ENCODE results near the gene FOXQ1. TPM values are rescaled to one million over a fixed set of nuclear protein-coding genes. Genes with fewer than 3 reads are reported as not detected.

Gene FOXQ1
- total and polyA plus RNA-seq, 2 donors (not counting 3 experiments of a cell fraction or from before 2014, with no cell fraction given), result not detected

DNA sequence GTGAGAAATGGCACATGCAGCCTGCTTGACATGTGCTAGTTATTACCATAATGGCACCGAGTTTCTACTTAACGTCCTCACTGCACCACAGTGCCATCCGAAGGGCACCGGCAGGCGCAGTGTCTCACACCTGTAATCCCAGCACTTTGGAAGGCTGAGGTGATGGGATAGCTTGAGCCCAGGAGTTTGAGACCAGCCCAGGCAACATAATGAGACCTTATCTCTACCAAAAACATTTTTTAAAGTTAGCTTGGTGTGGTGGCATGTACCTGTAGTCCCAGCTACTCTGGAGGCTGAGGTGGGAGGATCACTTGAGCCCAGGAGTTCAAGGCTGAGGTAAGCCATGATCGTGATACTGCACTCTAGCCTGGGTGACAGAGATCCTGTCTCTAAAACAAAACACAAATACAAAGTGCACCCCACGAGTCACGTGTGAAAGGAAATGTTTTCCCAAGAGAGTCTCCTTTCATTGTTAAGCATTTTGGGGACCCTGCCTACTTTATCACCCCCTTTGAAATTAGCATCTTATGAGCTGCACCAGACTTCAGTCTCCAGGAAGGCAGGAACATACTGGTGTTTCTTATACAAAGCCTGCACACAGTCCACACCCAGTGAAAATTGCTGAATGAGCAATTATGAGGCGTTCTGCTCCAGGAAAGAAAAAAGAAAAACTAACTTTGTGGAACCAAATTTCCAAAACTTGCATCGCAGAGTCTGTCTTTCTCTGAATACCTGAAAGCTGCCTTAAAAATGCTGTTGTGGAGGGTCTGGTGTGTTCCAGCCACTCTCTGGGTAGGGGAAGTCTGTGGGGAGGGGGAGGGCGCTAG, 47.1 kb upstream of the FOXQ1 start:
- Histone ChIP-seq H3K4me3 (replicated peaks in 1 of 3; ENCODE audit: insufficient read depth in 1 of 3, low read depth in 1 of 3, low read length in 3 of 3) (no peak overlapping the region), H3K27me3 (ENCODE audit: control insufficient read depth in 2 of 2, insufficient read depth in 2 of 2, low read length in 2 of 2) (no peaks in the 10 kb centered on the region), H3K27ac (ENCODE audit: insufficient read depth, low read depth, low read length) (no peak overlapping the region), H3K36me3 (ENCODE audit: control insufficient read depth in 2 of 2, extremely low read depth in 1 of 2, insufficient read depth in 2 of 2, low read length in 2 of 2) (no peaks in the 10 kb centered on the region), H3K9ac (replicated peaks; ENCODE audit: extremely low read depth, insufficient read depth, low read length) (no peak overlapping the region), H3K9me3 (replicated peaks; ENCODE audit: control insufficient read depth, insufficient read depth, low read length) (no peaks in the 10 kb centered on the region), H3K4me1 (ENCODE audit: control insufficient read depth, extremely low read depth, insufficient read depth, low read length) (no peaks in the 10 kb centered on the region), H3K79me2 (ENCODE audit: control insufficient read depth, insufficient read depth, low read length) (no peaks in the 10 kb centered on the region), H4K20me1 (replicated peaks; ENCODE audit: control insufficient read depth, extremely low read depth, insufficient read depth, low read length) (no peaks in the 10 kb centered on the region), H2AFZ (ENCODE audit: low read depth, low read length) (no peak overlapping the region), H3K4me2 (ENCODE audit: insufficient read depth, low read length) (no peak overlapping the region), H3K9me1 (replicated peaks; ENCODE audit: control insufficient read depth, extremely low read depth, insufficient read depth, low read length) (no peaks in the 10 kb centered on the region)
- ChIA-PET POLR2A (no interaction called here), CTCF (no interaction called here)
- dilution Hi-C loops (cut with MboI; ENCODE audit: extremely low pct_ligation_motif_present, low sequenced_read_pairs) (no loop called here), intact Hi-C loops (cut with micrococcal nuclease) (no loop called here)
- no peak for DNase-seq (ENCODE audit: low read depth, low spot score)
- no TSS peak for BruUV-seq (replicated peaks)
- TF ChIP-seq EZH2 (IDR thresholded peaks at IDR 0.05; ENCODE audit: borderline replicate concordance, low read depth, low read length, severe bottlenecking), result no peak
- no peak for TF ChIP-seq FOS (IDR thresholded peaks at IDR 0.05; ENCODE audit: borderline replicate concordance, insufficient read depth, low read length)
- TF ChIP-seq MYC (IDR thresholded peaks at IDR 0.05; ENCODE audit: low read depth, low read length), result no peak
- no peak for TF ChIP-seq JUN (IDR thresholded peaks at IDR 0.05; ENCODE audit: borderline replicate concordance, insufficient read depth, insufficient read length, low read depth)
- TF ChIP-seq, protein P1, sequence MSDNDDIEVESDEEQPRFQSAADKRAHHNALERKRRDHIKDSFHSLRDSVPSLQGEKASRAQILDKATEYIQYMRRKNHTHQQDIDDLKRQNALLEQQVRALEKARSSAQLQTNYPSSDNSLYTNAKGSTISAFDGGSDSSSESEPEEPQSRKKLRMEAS (IDR thresholded peaks at IDR 0.05; ENCODE audit: insufficient read depth, insufficient read length), result no peak
- no peak for TF ChIP-seq GATA2 (IDR thresholded peaks at IDR 0.05; ENCODE audit: insufficient read depth, insufficient read length, low read depth, low read length)
- no peak for TF ChIP-seq POLR2A (IDR thresholded peaks at IDR 0.05; ENCODE audit: low read depth, low read length)
- no peak for FAIRE-seq

DNA sequence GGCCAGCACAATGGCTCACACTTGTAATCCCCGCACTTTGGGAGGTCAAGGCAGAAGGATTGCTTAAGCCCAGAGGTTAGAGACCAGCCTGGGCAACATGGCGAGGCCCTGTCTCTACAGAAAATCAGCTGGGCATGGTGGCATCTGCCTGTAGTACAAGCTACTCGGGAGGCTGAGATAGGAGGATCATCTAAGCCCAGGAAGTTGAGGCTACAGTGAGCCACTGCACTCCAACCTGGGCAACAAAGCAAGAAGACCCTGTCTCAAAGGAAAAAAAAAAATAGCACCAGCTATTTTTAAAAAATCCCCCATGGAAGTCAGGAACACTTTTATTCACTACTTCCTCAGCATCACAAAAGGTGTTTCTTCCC, 45.2 kb upstream of the FOXQ1 start:
- ChIA-PET CTCF (no interaction called here), POLR2A (no interaction called here)
- TF ChIP-seq EZH2 (IDR thresholded peaks at IDR 0.05; ENCODE audit: borderline replicate concordance, low read depth, low read length, severe bottlenecking), result no peak
- TF ChIP-seq CTCF (IDR thresholded peaks at IDR 0.05; ENCODE audit: extremely low read depth in 1 of 2, insufficient read depth in 1 of 2, low read depth in 1 of 2, low read length in 2 of 2), result no peak
- no peak for TF ChIP-seq JUN (IDR thresholded peaks at IDR 0.05; ENCODE audit: borderline replicate concordance, insufficient read depth, insufficient read length, low read depth)
- no peak for TF ChIP-seq GATA2 (IDR thresholded peaks at IDR 0.05; ENCODE audit: insufficient read depth, insufficient read length, low read depth, low read length)
- H3K79me2 ChIP-seq (ENCODE audit: control insufficient read depth, insufficient read depth, low read length), result no peaks in the 10 kb centered on the region
- H3K4me3 ChIP-seq (replicated peaks in 1 of 3; ENCODE audit: insufficient read depth in 1 of 3, low read depth in 1 of 3, low read length in 3 of 3), result no peak overlapping the region
- dilution Hi-C loops (cut with MboI; ENCODE audit: extremely low pct_ligation_motif_present, low sequenced_read_pairs), result no loop called here
- BruUV-seq (replicated peaks), result no TSS peak
- H3K36me3 ChIP-seq (ENCODE audit: control insufficient read depth in 2 of 2, extremely low read depth in 1 of 2, insufficient read depth in 2 of 2, low read length in 2 of 2), result no peaks in the 10 kb centered on the region
- FAIRE-seq (no peak), DNase-seq (ENCODE audit: low read depth, low spot score) (no peak)
- intact Hi-C loops (cut with micrococcal nuclease), result no loop called here
- H4K20me1 ChIP-seq (replicated peaks; ENCODE audit: control insufficient read depth, extremely low read depth, insufficient read depth, low read length), result no peaks in the 10 kb centered on the region
- H3K9me1 ChIP-seq (replicated peaks; ENCODE audit: control insufficient read depth, extremely low read depth, insufficient read depth, low read length), result no peaks in the 10 kb centered on the region
- no peak overlapping the region for H2AFZ ChIP-seq (ENCODE audit: low read depth, low read length)
- no peak overlapping the region for H3K9ac ChIP-seq (replicated peaks; ENCODE audit: extremely low read depth, insufficient read depth, low read length)
- H3K4me2 ChIP-seq (ENCODE audit: insufficient read depth, low read length), result no peak overlapping the region
- no peaks in the 10 kb centered on the region for H3K9me3 ChIP-seq (replicated peaks; ENCODE audit: control insufficient read depth, insufficient read depth, low read length)
- H3K27ac ChIP-seq (ENCODE audit: insufficient read depth, low read depth, low read length), result no peak overlapping the region
- H3K4me1 ChIP-seq (ENCODE audit: control insufficient read depth, extremely low read depth, insufficient read depth, low read length), result no peaks in the 10 kb centered on the region
- no peaks in the 10 kb centered on the region for H3K27me3 ChIP-seq (ENCODE audit: control insufficient read depth in 2 of 2, insufficient read depth in 2 of 2, low read length in 2 of 2)

All from endothelial cell of umbilical vein (primary cell).